KG1 (cell line): ENCODE measurements around the gene MTUS2.

Experiments
- DNase-seq: peaks from one replicate; lab custom pipeline; 2025; lab: John Stamatoyannopoulos, UW

MTUS2 gene

GRCh38 chr13:29108068-29108786 is 288.1 kb downstream of the MTUS2 start:
- DNase-seq, result no peak

DNA sequence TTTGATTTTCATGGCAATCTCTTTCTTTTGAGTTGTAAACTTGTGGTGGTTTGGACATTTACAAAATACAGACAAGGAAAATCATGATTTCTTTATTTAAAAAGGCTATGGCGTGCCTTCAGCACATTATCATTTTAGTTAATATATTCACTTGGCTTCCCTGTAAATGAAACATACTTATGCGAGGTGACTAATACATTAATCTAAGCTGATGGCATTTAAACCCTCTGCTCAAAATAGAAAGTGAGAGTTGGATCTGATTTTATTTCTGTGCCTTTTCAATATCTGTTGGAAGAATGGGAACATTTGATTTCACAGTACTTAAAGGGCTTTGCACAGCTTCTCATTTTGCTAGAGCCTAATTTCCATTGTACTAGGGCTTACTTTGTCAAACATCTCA is 289.8 kb downstream of the MTUS2 start:
- no peak for DNase-seq

DNA sequence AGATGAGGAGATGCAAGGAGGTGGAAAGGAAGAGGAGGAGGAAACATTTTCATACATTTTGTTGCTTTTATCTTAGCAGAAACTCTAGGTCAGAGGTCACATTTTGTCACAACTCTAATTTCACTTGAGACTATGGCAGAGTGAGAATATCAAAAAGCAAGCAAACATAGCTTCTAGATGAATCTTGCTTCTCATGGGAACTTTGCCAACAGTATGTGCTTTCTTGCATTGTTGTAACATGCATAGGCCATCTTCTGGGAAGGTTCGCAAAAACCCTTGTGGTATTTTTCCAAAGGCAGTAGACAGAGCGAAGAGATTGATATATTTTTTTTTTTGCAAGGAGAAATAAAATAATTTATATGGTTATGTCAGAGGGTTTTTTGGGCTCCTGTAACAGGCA is 291.3 kb downstream of the MTUS2 start:
- no peak for DNase-seq

GRCh38 chr13:29115842-29116241 is 295.7 kb downstream of the MTUS2 start:
- DNase-seq, result no peak

DNA sequence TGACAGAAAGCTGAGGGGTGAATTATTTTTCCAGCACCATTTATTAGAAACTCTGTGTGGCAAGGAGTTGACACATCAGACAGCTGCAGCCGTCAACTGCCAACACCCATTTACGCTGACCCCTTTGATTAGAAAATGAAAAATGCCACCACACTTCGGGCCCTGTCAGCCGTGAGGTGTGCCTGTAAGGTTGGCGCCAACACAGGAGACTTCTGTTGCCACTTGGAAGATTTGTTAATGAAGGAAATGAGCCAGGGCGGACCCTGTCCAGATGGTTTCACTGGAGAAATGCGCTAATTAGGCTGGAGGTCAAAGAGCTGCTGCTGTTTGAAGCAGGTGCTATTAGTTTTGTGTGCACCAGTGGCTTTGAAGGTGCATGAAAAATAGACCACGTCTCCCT is 297.5 kb downstream of the MTUS2 start:
- DNase-seq, result no peak

DNA sequence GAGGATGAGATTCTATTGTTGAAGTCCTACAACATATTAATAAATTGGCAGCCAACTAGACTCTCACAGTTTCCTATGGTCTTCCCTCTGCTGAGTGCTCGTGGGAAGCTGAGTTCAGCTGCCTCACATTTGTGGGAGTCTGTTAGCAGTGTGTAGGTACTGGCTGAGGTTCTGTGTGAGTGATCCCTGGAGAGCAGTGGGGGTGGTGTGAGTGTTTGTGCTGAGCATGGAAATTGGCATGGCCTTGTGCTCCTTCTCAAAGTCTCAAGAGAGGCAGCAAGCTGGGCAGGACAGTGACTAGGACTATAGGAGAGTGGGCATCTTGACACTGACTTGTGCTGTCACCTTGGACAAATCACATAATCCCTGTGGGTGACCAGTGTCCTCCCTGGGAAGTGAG is 298.3 kb downstream of the MTUS2 start:
- no peak for DNase-seq

DNA sequence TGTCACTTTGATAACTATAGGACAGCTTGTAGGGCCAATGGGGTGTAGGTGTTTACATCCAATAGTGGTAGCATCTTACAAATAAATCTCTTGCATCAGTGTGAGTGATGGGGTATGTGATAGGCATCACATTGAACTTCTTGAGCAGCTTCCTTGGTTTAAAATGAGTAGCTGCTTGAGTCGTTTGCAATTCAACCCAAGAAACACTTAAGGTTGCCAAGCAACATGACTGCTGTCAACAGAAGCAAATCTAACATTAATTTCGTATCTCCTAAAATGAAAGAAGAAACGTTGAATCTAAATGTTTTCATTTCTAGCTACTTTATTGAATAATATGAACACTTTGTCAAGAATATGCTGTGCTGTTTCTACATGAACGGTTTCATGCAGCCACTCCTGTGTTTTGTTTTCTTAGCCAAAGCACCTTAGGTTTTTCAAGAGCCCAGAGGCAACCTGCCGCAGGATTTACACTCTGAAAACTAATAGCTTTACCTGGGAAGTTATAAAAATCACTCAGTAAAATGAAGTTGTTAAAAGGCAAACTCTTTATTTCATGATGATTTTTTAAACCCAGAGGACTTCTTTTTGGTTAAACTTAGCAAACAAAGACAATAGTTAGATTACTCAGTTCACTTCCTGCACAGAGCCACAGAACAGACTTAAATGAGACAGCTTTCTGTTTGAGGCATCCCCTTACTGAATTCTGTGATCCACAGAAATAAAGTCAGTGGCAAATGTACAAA is 305.2 kb downstream of the MTUS2 start:
- peak; percentile 57 for DNase-seq

- peak; percentile 57 for DNase-seq
Measured at GRCh38 chr13:29125934-29126424, 305.8 kb downstream of the MTUS2 start.

DNA sequence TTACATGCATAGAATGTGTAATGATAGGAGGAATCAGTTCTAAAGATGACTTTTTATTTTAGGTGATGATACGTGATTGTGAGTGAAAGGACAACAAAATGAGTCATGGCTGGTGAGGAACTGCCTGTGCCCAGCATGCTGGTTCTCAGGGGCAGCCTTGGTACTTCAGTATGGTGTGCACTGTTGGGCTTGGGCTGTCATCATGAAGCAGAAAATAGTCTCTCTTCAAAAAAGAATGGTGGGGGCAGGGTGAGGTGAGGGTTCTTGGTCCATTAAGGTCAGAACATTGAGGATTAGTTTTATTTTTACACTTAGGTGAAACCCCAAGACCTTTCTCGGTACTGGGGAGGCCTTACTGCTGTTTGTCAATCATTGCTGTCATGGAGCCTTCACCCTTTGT is 309.5 kb downstream of the MTUS2 start:
- DNase-seq, result no peak

- no peak for DNase-seq
Measured at GRCh38 chr13:29131159-29131558, 311.0 kb downstream of the MTUS2 start.

DNA sequence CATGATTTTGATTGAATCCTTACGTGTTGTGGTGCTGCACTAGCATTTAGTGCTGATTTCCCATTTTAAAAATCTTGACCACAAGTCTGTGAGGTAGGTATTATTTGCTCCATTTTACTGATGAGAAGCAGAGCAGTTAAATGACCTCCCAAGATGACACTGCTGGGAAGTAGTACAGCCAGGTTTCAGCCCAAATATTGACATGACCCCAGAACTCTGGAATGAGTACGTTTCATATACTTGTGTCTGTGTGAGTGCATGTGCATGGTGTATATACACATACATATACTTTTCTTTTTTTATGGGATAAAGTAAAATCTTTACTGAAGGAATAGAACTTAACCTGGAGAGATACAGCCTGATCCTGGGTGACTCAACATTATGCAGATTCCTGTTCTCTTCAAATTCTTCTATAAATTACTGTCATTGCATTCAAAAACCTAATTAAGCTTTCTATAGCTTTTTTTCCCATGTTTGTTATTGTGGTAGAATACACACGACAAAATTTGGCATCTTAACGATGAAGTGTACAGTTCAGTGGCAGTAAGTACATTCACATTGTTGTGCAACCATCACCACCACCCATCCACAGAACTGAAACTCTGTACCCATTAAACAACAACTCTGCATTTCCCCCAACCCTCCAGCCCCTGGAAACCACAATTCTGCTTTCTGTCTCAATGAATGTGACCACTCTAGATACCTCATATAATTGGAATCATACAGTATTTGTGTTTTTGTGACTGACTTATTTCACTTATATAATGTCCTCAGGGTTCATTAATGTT is 311.9 kb downstream of the MTUS2 start:
- no peak for DNase-seq

GRCh38 chr13:29136341-29136740 is 316.2 kb downstream of the MTUS2 start:
- DNase-seq, result no peak

DNA sequence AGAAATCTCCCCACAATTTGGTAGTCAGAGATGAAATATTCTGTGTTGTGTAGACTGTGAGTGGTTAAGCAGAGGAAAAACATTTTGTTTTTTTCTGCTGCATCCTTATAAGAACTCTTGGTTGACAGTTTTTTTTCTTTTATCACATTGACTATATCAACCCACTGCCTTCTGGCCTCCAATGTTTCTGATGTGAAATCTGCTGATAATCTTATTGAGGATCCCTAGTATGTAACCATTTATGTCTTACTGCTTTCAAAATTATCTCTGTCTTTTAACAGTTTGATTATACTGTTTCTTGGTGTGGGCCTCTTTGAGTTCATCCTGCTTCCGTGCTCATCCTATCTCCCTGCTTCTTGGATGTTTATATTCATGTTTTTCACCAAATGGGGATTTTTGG is 316.9 kb downstream of the MTUS2 start:
- DNase-seq, result no peak

- no peak for DNase-seq
Measured at GRCh38 chr13:29137995-29138394, 317.9 kb downstream of the MTUS2 start.

DNA sequence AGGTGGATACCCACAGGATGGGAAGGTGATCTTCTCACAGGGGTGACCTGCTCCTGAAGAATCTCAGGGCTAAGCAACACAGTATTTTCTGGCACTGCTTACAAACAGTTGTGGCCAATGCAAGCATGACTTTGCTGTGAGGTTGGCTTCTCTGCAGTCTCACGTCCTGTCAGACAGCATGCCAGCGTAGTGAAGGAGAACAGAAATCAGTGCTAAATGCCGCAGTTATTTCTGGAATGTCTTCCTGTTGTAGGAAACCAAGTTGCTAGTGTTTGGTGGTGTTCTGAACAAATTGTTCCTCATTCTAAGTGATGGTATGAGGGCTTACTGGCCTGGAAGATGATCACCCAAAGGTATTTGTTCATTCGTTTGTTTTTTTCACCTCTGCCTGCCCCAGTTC is 320.1 kb downstream of the MTUS2 start:
- no peak for DNase-seq

DNA sequence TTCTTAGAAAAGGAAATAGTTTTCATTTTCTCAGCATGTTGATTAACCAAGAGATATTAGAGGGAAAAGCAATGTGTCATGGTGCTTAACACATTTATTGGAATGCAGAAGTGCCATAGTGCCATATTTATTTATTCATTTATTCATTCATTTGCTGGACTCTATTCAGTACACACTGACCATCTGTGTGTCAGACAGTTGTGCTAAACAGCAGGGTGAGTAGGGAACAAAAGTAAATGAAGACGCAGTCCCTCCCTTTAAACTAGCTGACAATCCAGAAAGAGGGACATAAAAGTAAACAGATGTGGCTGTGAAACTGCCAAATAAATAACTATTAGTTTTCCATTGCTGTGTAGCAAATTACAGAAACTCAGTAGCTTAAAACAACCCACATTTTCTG is 323.7 kb downstream of the MTUS2 start:
- no peak for DNase-seq

- no peak for DNase-seq
Measured at GRCh38 chr13:29154390-29154789, 334.3 kb downstream of the MTUS2 start.

- no peak for DNase-seq
Measured at GRCh38 chr13:29156136-29156535, 336.0 kb downstream of the MTUS2 start.

DNA sequence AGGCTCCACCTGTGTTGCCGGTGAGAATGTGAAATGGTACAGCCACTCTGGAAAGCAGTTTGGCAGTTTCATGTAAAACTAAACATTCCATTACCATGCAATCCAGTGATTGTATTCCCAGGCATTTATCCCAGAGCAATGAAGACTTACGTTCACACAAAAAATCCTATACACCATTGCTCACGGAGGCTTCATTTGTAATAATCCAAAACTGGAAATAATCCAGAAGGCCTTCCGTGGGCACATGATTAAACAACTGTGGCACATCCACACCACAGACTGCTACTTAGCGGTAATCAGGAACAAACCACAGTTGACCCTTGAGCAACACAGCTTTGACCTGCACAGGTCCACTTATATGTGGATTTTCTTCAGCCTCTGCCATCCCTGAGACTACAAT is 339.7 kb downstream of the MTUS2 start:
- no peak for DNase-seq

DNA sequence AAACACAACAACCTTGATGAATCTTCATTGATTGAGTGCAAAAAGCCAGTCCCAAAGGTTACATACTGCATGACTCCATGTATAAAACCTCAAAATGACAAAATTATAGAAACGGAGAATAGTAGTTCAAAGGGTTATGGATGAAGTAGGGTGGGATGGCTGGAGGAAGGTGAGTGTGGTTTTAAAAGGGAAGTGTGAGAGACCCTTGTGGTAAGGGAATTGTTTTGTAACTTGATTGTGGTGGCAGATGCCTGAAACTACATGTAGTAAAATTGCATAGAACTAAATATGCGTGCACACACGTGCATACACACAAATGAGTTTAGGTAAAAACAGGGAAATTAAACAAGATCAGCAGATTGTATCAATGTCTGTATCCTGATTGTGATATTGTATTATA is 340.7 kb downstream of the MTUS2 start:
- no peak for DNase-seq

GRCh38 chr13:29161676-29162075 is 341.5 kb downstream of the MTUS2 start:
- DNase-seq, result no peak

DNA sequence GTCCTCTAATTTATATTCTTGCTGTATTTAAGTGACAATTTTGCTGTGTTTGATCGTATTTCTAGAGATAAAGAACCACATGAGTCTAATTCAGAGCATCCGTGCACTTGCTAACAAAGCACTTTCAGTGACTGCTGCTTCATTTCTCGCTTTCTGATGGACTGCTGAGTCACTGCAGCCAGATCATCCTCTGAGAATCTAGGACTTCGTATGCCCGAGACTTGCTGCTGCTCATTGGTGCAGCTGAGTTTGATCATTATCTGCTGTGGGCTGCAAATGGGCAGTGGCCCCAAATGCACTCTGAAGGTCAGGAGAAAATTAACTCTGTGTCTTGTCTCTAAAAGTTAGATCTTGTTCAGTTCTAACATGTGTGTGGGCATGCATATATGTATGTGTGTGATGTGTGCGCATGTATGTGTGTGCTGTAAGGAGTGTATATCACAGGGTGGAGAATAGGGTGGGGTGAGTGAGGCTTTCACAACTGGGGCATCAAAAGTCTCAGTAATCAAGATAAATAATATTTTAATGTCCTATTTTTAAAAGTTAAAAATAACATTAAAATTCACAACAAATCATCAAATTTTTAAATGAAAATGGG is 342.6 kb downstream of the MTUS2 start:
- DNase-seq, result no peak
